IMR-90 (cell line): Measurements from ENCODE around the gene TF. TPM values are rescaled to one million over a fixed set of nuclear protein-coding genes. Genes with fewer than 3 reads are reported as not detected.

Experiments
- ATAC-seq: fragments of 200-7000 bp; cut with Tn5 transposase; 2 replicates; pipeline ENCODE4 v1.9.1; 2020; ENCODE audit warnings: low read depth, mild to moderate bottlenecking, moderate library complexity
- BruUV-seq: library from RNA; stranded (reverse); fragments of 400-500 nt; replicated peaks from 2 replicates; lab custom pipeline; 2021; lab: Mats Ljungman, UMichigan
- CTCF ChIA-PET: fragments of 300-600 bp; formaldehyde crosslinking; extraction: SDS; loops from one replicate; lab custom pipeline; 2021; ENCODE audit warnings: antibody characterized with exemption; lab: Yijun Ruan, JAX
- POLR2A ChIA-PET: fragments of 300-600 bp; sonication (Branson Sonifier 250); formaldehyde crosslinking; loops from one replicate; lab custom pipeline; 2022; ENCODE audit warnings: antibody characterized with exemption; ENCODE audit not compliant: unreplicated experiment; lab: Charles Lee
- DNase-seq: peaks from one replicate; pipeline ENCODE4 v3.0.0; 2013
- H2AFZ ChIP-seq: replicated peaks from 2 replicates; pipeline ENCODE3; 2013; ENCODE audit warnings: low read length, mild to moderate bottlenecking; ENCODE audit not compliant: poor library complexity
- H2AK5ac ChIP-seq: 2 replicates; pipeline ENCODE4 v1.6.1; 2013; ENCODE audit warnings: low read depth, low read length, inconsistent platforms
- H2AK9ac ChIP-seq: replicated peaks from 2 replicates; pipeline ENCODE3; 2013; ENCODE audit warnings: mild to moderate bottlenecking, low read depth, low read length, moderate library complexity; ENCODE audit not compliant: poor library complexity
- H2BK120ac ChIP-seq: 2 replicates; pipeline ENCODE4 v1.6.1; 2013; ENCODE audit warnings: low read depth, low read length, inconsistent platforms
- H2BK15ac ChIP-seq: 3 replicates; pipeline ENCODE4 v1.6.1; 2013; ENCODE audit warnings: low read depth, low read length, inconsistent platforms
- H2BK20ac ChIP-seq: 2 replicates; pipeline ENCODE4 v1.6.1; 2013; ENCODE audit warnings: low read depth, mild to moderate bottlenecking, inconsistent platforms, low read length, moderate library complexity
- H2BK5ac ChIP-seq: 2 replicates; pipeline ENCODE4 v1.6.1; 2013; ENCODE audit warnings: mild to moderate bottlenecking, low read depth, low read length, inconsistent platforms; ENCODE audit not compliant: poor library complexity, severe bottlenecking
- H3K14ac ChIP-seq: replicated peaks from 2 replicates; pipeline ENCODE4 v1.6.1; 2013; ENCODE audit warnings: low read depth, low read length, inconsistent platforms
- H3K18ac ChIP-seq: 2 replicates; pipeline ENCODE4 v1.6.1; 2013; ENCODE audit warnings: low read depth, low read length, control low read depth
- H3K23ac ChIP-seq: 2 replicates; pipeline ENCODE4 v1.6.1; 2013; ENCODE audit warnings: low read depth, low read length, inconsistent platforms
- H3K27ac ChIP-seq: 2 replicates; pipeline ENCODE4 v1.5.1; 2013; ENCODE audit warnings: mild to moderate bottlenecking, control low read depth, low read length; ENCODE audit not compliant: insufficient read depth
- H3K27me3 ChIP-seq: 2 replicates; pipeline ENCODE4 v1.6.1; 2013; ENCODE audit warnings: low read length; ENCODE audit not compliant: control insufficient read depth, insufficient read depth
- H3K36me3 ChIP-seq: 2 replicates; pipeline ENCODE4 v1.6.1; 2013; ENCODE audit warnings: low read length, mixed read lengths; ENCODE audit not compliant: control insufficient read depth, insufficient read depth
- H3K4ac ChIP-seq: 2 replicates; pipeline ENCODE4 v1.6.1; 2013; ENCODE audit warnings: low read depth, low read length, inconsistent platforms
- H3K4me1 ChIP-seq: 2 replicates; pipeline ENCODE4 v1.6.1; 2013; ENCODE audit warnings: low read length, mixed read lengths; ENCODE audit not compliant: control insufficient read depth, insufficient read depth
- H3K4me2 ChIP-seq: 2 replicates; pipeline ENCODE4 v1.6.1; 2013; ENCODE audit warnings: low read depth, mild to moderate bottlenecking, control low read depth, low read length, moderate library complexity
- H3K4me3 ChIP-seq: 2 replicates; pipeline ENCODE4 v1.5.1; 2013; ENCODE audit warnings: low read depth, mild to moderate bottlenecking, control low read depth, low read length, moderate library complexity; ENCODE audit not compliant: insufficient read depth
- H3K56ac ChIP-seq: 2 replicates; pipeline ENCODE4 v1.6.1; 2013; ENCODE audit warnings: low read length, inconsistent platforms; ENCODE audit not compliant: insufficient read depth; ENCODE audit errors: extremely low read depth
- H3K79me1 ChIP-seq, 2 experiments: 2 replicates each; pipeline ENCODE4 v1.6.1; 2013; ENCODE audit warnings: low read length in 2 of 2, inconsistent platforms in 1 of 2, low read depth in 1 of 2
- H3K9ac ChIP-seq: 2 replicates; pipeline ENCODE4 v1.6.1; 2013; ENCODE audit warnings: low read depth, low read length, control low read depth
- H3K9me1 ChIP-seq: 2 replicates; pipeline ENCODE4 v1.6.1; 2013; ENCODE audit warnings: low read length, inconsistent platforms; ENCODE audit not compliant: insufficient read depth
- H3K9me3 ChIP-seq: 2 replicates; pipeline ENCODE4 v1.6.1; 2013; ENCODE audit warnings: low read length; ENCODE audit not compliant: control insufficient read depth, insufficient read depth
- H4K20me1 ChIP-seq: 2 replicates; pipeline ENCODE4 v1.6.1; 2013; ENCODE audit warnings: low read length, inconsistent platforms; ENCODE audit not compliant: insufficient read depth
- H4K5ac ChIP-seq: 2 replicates; pipeline ENCODE4 v1.6.1; 2013; ENCODE audit warnings: mild to moderate bottlenecking, low read depth, low read length, control low read depth
- H4K8ac ChIP-seq, 2 experiments: 2 replicates each; pipeline ENCODE4 v1.6.1; 2013; ENCODE audit warnings: low read depth in 2 of 2, low read length in 2 of 2, control low read depth in 1 of 2, inconsistent platforms in 1 of 2
- H4K91ac ChIP-seq: 2 replicates; pipeline ENCODE4 v1.6.1; 2013; ENCODE audit warnings: low read depth, low read length, inconsistent platforms; ENCODE audit not compliant: insufficient read depth
- BHLHE40 ChIP-seq: fragments of 150-350 bp; IDR thresholded peaks from 2 replicates; pipeline ENCODE4 v1.6.1; 2016; ENCODE audit warnings: mild to moderate bottlenecking, low read depth, low read length
- CEBPB ChIP-seq: IDR thresholded peaks from 2 replicates; pipeline ENCODE4 v1.6.1; 2012; ENCODE audit warnings: low read depth, low read length, improper control_type of control experiment
- CHD1 ChIP-seq: IDR thresholded peaks from 2 replicates; pipeline ENCODE4 v1.6.1; 2012; ENCODE audit warnings: low read depth, low read length, improper control_type of control experiment
- CTCF ChIP-seq: conservative IDR thresholded peaks from 2 replicates; pipeline ENCODE4 v1.5.1; 2012; ENCODE audit warnings: mild to moderate bottlenecking, low read depth, low read length, improper control_type of control experiment
- ELK1 ChIP-seq: fragments of 150-350 bp; IDR thresholded peaks from 2 replicates; pipeline ENCODE4 v1.6.1; 2016; ENCODE audit warnings: low read depth, mild to moderate bottlenecking, low read length, moderate library complexity, borderline replicate concordance
- FOS ChIP-seq: fragments of 150-350 bp; IDR thresholded peaks from 2 replicates; pipeline ENCODE4 v1.6.1; 2016; ENCODE audit warnings: low read depth, low read length
- MAFK ChIP-seq: IDR thresholded peaks from 2 replicates; pipeline ENCODE4 v1.6.1; 2012; ENCODE audit warnings: low read depth, low read length, improper control_type of control experiment
- MAZ ChIP-seq: IDR thresholded peaks from 2 replicates; pipeline ENCODE4 v1.6.1; 2012; ENCODE audit warnings: low read depth, mild to moderate bottlenecking, low read length, improper control_type of control experiment, moderate library complexity, borderline replicate concordance
- MXI1 ChIP-seq: IDR thresholded peaks from 2 replicates; pipeline ENCODE4 v1.6.1; 2012; ENCODE audit warnings: low read depth, mild to moderate bottlenecking, low read length, moderate library complexity, borderline replicate concordance
- NFE2L2 ChIP-seq: fragments of 150-350 bp; IDR thresholded peaks from 2 replicates; pipeline ENCODE4 v1.6.1; 2016; ENCODE audit warnings: low read depth, mild to moderate bottlenecking, low read length
- POLR2A ChIP-seq: IDR thresholded peaks from 2 replicates; pipeline ENCODE4 v1.6.1; 2012; ENCODE audit warnings: mild to moderate bottlenecking, low read depth, low read length
- RAD21 ChIP-seq: IDR thresholded peaks from 2 replicates; pipeline ENCODE4 v1.6.1; 2012; ENCODE audit warnings: low read length, improper control_type of control experiment
- RCOR1 ChIP-seq: IDR thresholded peaks from 2 replicates; pipeline ENCODE4 v1.6.1; 2012; ENCODE audit warnings: mild to moderate bottlenecking, low read length, improper control_type of control experiment; ENCODE audit not compliant: insufficient replicate concordance
- SMC3 ChIP-seq: fragments of 150-350 bp; IDR thresholded peaks from 2 replicates; pipeline ENCODE4 v1.6.1; 2016; ENCODE audit warnings: low read depth, mild to moderate bottlenecking, antibody characterized with exemption, low read length, moderate library complexity
- USF2 ChIP-seq: fragments of 150-350 bp; IDR thresholded peaks from 2 replicates; pipeline ENCODE4 v1.6.1; 2017; ENCODE audit warnings: mild to moderate bottlenecking, antibody characterized with exemption, low read length, low read depth
- WGBS, 2 experiments: methylation state at CpG; one replicate each; pipeline versions ENCODE4 v1.1.5 to v1.1.7; 2013; ENCODE audit warnings: missing lambda C conversion rate in 2 of 2; ENCODE audit not compliant: insufficient read length in 1 of 2; ENCODE audit errors: extremely low coverage in 2 of 2; 5-methylcytosine and 5-hydroxymethylcytosine counted together
- dilution Hi-C: fragments of 300-500 bp; cut with HindIII; formaldehyde crosslinking; loops from one replicate; pipeline ENCODE4 v1.14.3; 2018; ENCODE audit warnings: low sequenced_read_pairs; ENCODE audit not compliant: unreplicated experiment
- in situ Hi-C: fragments of 300-500 bp; cut with MboI; formaldehyde crosslinking; loops from 3 replicates; pipeline ENCODE4 v1.14.3; 2019; ENCODE audit warnings: low sequenced_read_pairs, inconsistent platforms, mixed read lengths
- intact Hi-C: fragments of 100-400 bp; cut with micrococcal nuclease; formaldehyde crosslinking; loops from 2 replicates; pipeline ENCODE4 v1.10.0; 2022
- polyA plus RNA-seq, 3 experiments: library from polyadenylated mRNA; depleted of rRNA; stranded (reverse); fragments of >200 nt; gene quantifications; 2 replicates each; pipeline ENCODE4 v1.2.3, GENCODE V29; 2012; ENCODE audit warnings: low replicate concordance in 1 of 3
- total RNA-seq: library from RNA; depleted of rRNA; stranded (reverse); fragments of >200 nt; gene quantifications from 2 replicates; pipeline ENCODE4 v1.2.3, GENCODE V29; 2012

TF gene
- total and polyA plus RNA-seq, 2 of the 4 experiments (the other 2 are of a cell fraction), result 0.07 TPM; not detected in 1

GRCh38 chr3:133749427-133750258, 3.5 kb downstream of the TF start:
- WGBS, 2 experiments, result 40% methylated on average over 1 of the region's 6 CpGs; no CpG with 5 or more reads in 1 of the 2 experiments
- H3K36me3 ChIP-seq, result no peaks in the 10 kb centered on the region
- H3K4ac ChIP-seq, result no peak overlapping the region
- no peak overlapping the region for H3K4me2 ChIP-seq
- H3K27ac ChIP-seq, result no peak overlapping the region
- no peak overlapping the region for H3K9ac ChIP-seq
- H3K56ac ChIP-seq, result no peak overlapping the region
- dilution Hi-C loops (no loop called here), in situ Hi-C loops (no loop called here), intact Hi-C loops (no loop called here)
- CTCF ChIA-PET, result no interaction called here
- no peak overlapping the region for H2BK5ac ChIP-seq
- no peak overlapping the region for H4K5ac ChIP-seq
- no peaks in the 10 kb centered on the region for H3K9me1 ChIP-seq
- no peak overlapping the region for H2AK9ac ChIP-seq
- no peak overlapping the region for H3K18ac ChIP-seq
- no peak overlapping the region for H3K14ac ChIP-seq
- peaks cover 42% of the 10 kb centered on the region for H3K27me3 ChIP-seq
- no peak overlapping the region for H2AK5ac ChIP-seq
- H3K9me3 ChIP-seq, result no peaks in the 10 kb centered on the region
- H4K8ac ChIP-seq, result no peak overlapping the region
- H2AFZ ChIP-seq, result no peak overlapping the region
- H3K4me1 ChIP-seq, result no peaks in the 10 kb centered on the region
- no peak overlapping the region for H3K23ac ChIP-seq
- no peaks in the 10 kb centered on the region for H3K79me1 ChIP-seq
- H4K20me1 ChIP-seq, result no peaks in the 10 kb centered on the region
- DNase-seq (no peak), ATAC-seq (no peak)
- H2BK20ac ChIP-seq, result no peak overlapping the region
- no peak overlapping the region for H4K91ac ChIP-seq
- H3K4me3 ChIP-seq, result no peak overlapping the region
- POLR2A ChIA-PET, result no interaction called here
- no TSS peak for BruUV-seq
- H2BK15ac ChIP-seq, result no peak overlapping the region
- no peak overlapping the region for H2BK120ac ChIP-seq
- TF ChIP-seq MAFK (no peak), CEBPB (no peak), ELK1 (no peak), SMC3 (no peak), CHD1 (no peak), FOS (no peak), NFE2L2 (no peak), POLR2A (no peak), CTCF (no peak), BHLHE40 (no peak), RAD21 (no peak), MAZ (no peak), RCOR1 (no peak), MXI1 (no peak), USF2 (no peak)
